H9 (cell line): ENCODE data around the gene KIZ. TPM values are rescaled to one million over a fixed set of nuclear protein-coding genes. Genes with fewer than 3 reads are reported as not detected.
A peak's percentile ranks its signal among the peaks of the same experiment; 100 is the strongest.

Experiments
- DNase-seq: peaks from one replicate; pipeline ENCODE4 v3.0.0-alpha.2; 2017
- H2AFZ ChIP-seq: one replicate; pipeline ENCODE4 v1.6.1; 2013; ENCODE audit warnings: mild to moderate bottlenecking, low read length, control low read depth, moderate library complexity
- H2AK5ac ChIP-seq: 2 replicates; pipeline ENCODE4 v1.6.1; 2013; ENCODE audit warnings: low read length, control low read depth, mixed read lengths; ENCODE audit not compliant: insufficient read length
- H2BK120ac ChIP-seq: one replicate; pipeline ENCODE4 v1.6.1; 2013; ENCODE audit warnings: low read depth, mild to moderate bottlenecking, low read length, control low read depth, inconsistent platforms; ENCODE audit not compliant: poor library complexity, severe bottlenecking
- H2BK12ac ChIP-seq: 2 replicates; pipeline ENCODE4 v1.6.1; 2013; ENCODE audit warnings: low read length, control low read depth, mixed read lengths, low read depth; ENCODE audit not compliant: insufficient read length
- H2BK15ac ChIP-seq: 2 replicates; pipeline ENCODE4 v1.6.1; 2013; ENCODE audit warnings: low read depth, low read length, control low read depth
- H2BK20ac ChIP-seq: one replicate; pipeline ENCODE4 v1.6.1; 2013; ENCODE audit warnings: low read depth, mild to moderate bottlenecking, low read length, control low read depth, inconsistent platforms; ENCODE audit not compliant: poor library complexity, severe bottlenecking
- H2BK5ac ChIP-seq: 2 replicates; pipeline ENCODE4 v1.6.1; 2013; ENCODE audit warnings: low read length, control low read depth, mixed read lengths; ENCODE audit not compliant: insufficient read length
- H3K14ac ChIP-seq: 2 replicates; pipeline ENCODE4 v1.6.1; 2013; ENCODE audit warnings: low read length, control low read depth; ENCODE audit not compliant: insufficient read depth
- H3K18ac ChIP-seq: 2 replicates; pipeline ENCODE4 v1.6.1; 2013; ENCODE audit warnings: low read depth, mild to moderate bottlenecking, mixed read lengths, low read length, control low read depth; ENCODE audit not compliant: insufficient read length
- H3K23ac ChIP-seq: 2 replicates; pipeline ENCODE4 v1.6.1; 2013; ENCODE audit warnings: low read length, control low read depth, mixed read lengths, low read depth; ENCODE audit not compliant: insufficient read length
- H3K23me2 ChIP-seq: 2 replicates; pipeline ENCODE4 v1.6.1; 2013; ENCODE audit warnings: low read depth, mild to moderate bottlenecking, mixed read lengths, low read length, control low read depth; ENCODE audit not compliant: insufficient read length, poor library complexity, severe bottlenecking
- H3K27ac ChIP-seq: 2 replicates; pipeline ENCODE4 v1.5.1; 2013; ENCODE audit warnings: low read length, control low read depth, mixed read lengths, low read depth; ENCODE audit not compliant: insufficient read length
- H3K27me3 ChIP-seq: 2 replicates; pipeline ENCODE4 v1.6.1; 2013; ENCODE audit warnings: low read length, control low read depth, inconsistent platforms; ENCODE audit not compliant: insufficient read depth
- H3K4ac ChIP-seq: 2 replicates; pipeline ENCODE4 v1.6.1; 2013; ENCODE audit warnings: low read depth, mild to moderate bottlenecking, control low read depth, inconsistent platforms, low read length, moderate library complexity
- H3K4me1 ChIP-seq: 2 replicates; pipeline ENCODE4 v1.6.1; 2013; ENCODE audit warnings: low read length, control low read depth, inconsistent platforms; ENCODE audit not compliant: insufficient read depth
- H3K4me2 ChIP-seq: 2 replicates; pipeline ENCODE4 v1.6.1; 2013; ENCODE audit warnings: low read length, control low read depth, mixed read lengths; ENCODE audit not compliant: insufficient read length, insufficient read depth
- H3K56ac ChIP-seq: 2 replicates; pipeline ENCODE4 v1.6.1; 2013; ENCODE audit warnings: low read depth, mild to moderate bottlenecking, mixed read lengths, low read length, control low read depth; ENCODE audit not compliant: insufficient read length
- H3K79me1 ChIP-seq: 2 replicates; pipeline ENCODE4 v1.6.1; 2013; ENCODE audit warnings: low read depth, mild to moderate bottlenecking, moderate library complexity, low read length, control low read depth, inconsistent platforms; ENCODE audit not compliant: insufficient read depth, poor library complexity, severe bottlenecking
- H3K79me2 ChIP-seq: 2 replicates; pipeline ENCODE4 v1.6.1; 2013; ENCODE audit warnings: low read length, control low read depth, inconsistent platforms; ENCODE audit not compliant: insufficient read depth
- H3K9ac ChIP-seq: 2 replicates; pipeline ENCODE4 v1.6.1; 2013; ENCODE audit warnings: low read length, control low read depth, mixed read lengths; ENCODE audit not compliant: insufficient read length; ENCODE audit errors: extremely low read depth
- H3K9me3 ChIP-seq: one replicate; pipeline ENCODE4 v1.6.1; 2013; ENCODE audit warnings: low read depth, low read length, inconsistent platforms; ENCODE audit not compliant: control insufficient read depth
- H3T11ph ChIP-seq: one replicate; pipeline ENCODE4 v1.6.1; 2013; ENCODE audit warnings: mild to moderate bottlenecking, low read length, control low read depth, inconsistent platforms
- H4K20me1 ChIP-seq: one replicate; pipeline ENCODE4 v1.6.1; 2013; ENCODE audit not compliant: control insufficient read depth, insufficient read length, insufficient read depth
- H4K5ac ChIP-seq: 2 replicates; pipeline ENCODE4 v1.6.1; 2013; ENCODE audit warnings: low read depth, mild to moderate bottlenecking, mixed read lengths, low read length, control low read depth; ENCODE audit not compliant: insufficient read length
- H4K8ac ChIP-seq: replicated peaks from 2 replicates; pipeline ENCODE4 v1.6.1; 2013; ENCODE audit warnings: low read length, control low read depth, mixed read lengths, low read depth; ENCODE audit not compliant: insufficient read length
- H4K91ac ChIP-seq: 2 replicates; pipeline ENCODE4 v1.6.1; 2013; ENCODE audit warnings: low read depth, mild to moderate bottlenecking, moderate library complexity, mixed read lengths, low read length, control low read depth; ENCODE audit not compliant: insufficient read length
- H3K27ac Mint-ChIP-seq, 3 experiments: 2 replicates in 2 of 3; 3 replicates in 1 of 3; pipeline ENCODE4 v1.8.0; 2020 to 2021; ENCODE audit warnings: mixed read lengths in 3 of 3, mild to moderate bottlenecking in 1 of 3, moderate library complexity in 1 of 3
- H3K27me3 Mint-ChIP-seq: 2 replicates; pipeline ENCODE4 v1.8.0; 2021; ENCODE audit warnings: low read depth, mild to moderate bottlenecking, moderate library complexity, mixed read lengths
- H3K36me3 Mint-ChIP-seq, 3 experiments: 2 replicates in 2 of 3; 3 replicates in 1 of 3; pipeline ENCODE4 v1.8.0; 2020 to 2021; ENCODE audit warnings: low read depth in 3 of 3, mixed read lengths in 3 of 3; ENCODE audit not compliant: insufficient read depth in 1 of 3
- H3K4me1 Mint-ChIP-seq, 2 experiments: 2 replicates each; pipeline ENCODE4 v1.8.0; 2020; ENCODE audit warnings: mixed read lengths in 2 of 2
- H3K4me3 Mint-ChIP-seq, 2 experiments: 2 replicates in 1 of 2; 3 replicates in 1 of 2; pipeline ENCODE4 v1.8.0; 2020 to 2021; ENCODE audit warnings: mild to moderate bottlenecking in 2 of 2, mixed read lengths in 2 of 2, moderate library complexity in 1 of 2
- H3K9me3 Mint-ChIP-seq, 2 experiments: 2 replicates in 1 of 2; 3 replicates in 1 of 2; pipeline ENCODE4 v1.8.0; 2020; ENCODE audit warnings: mild to moderate bottlenecking in 2 of 2, mixed read lengths in 2 of 2, moderate library complexity in 1 of 2
- CTCF ChIP-seq: fragments of 200-600 bp; sonication (generic); conservative IDR thresholded peaks from 3 replicates; pipeline ENCODE4 v1.8.0; 2021; ENCODE audit warnings: antibody characterized with exemption, mild to moderate bottlenecking
- WGBS: extraction: QIAGEN DNeasy Blood & Tissue Kit; methylation state at CpG from one replicate; pipeline ENCODE4 v1.1.7; 2013; ENCODE audit warnings: missing lambda C conversion rate, low lambda C conversion rate, mixed read lengths; ENCODE audit not compliant: insufficient read length; ENCODE audit errors: extremely low coverage; 5-methylcytosine and 5-hydroxymethylcytosine counted together
- total RNA-seq: library from RNA; stranded (reverse); gene quantifications from 2 replicates; pipeline ENCODE4 v1.2.1, GENCODE V29; 2021

KIZ gene
- total RNA-seq, 1 experiment from 2014 or later, result 29.3 TPM

- H2BK20ac ChIP-seq, result no peak overlapping the region
- no peak for DNase-seq
- no peak overlapping the region for H2BK12ac ChIP-seq
- no peak overlapping the region for H3K4ac ChIP-seq
- H3K79me1 ChIP-seq, result no peaks in the 10 kb centered on the region
- no peak overlapping the region for H3K18ac ChIP-seq
- no peak overlapping the region for H2BK5ac ChIP-seq
- no peaks in the 10 kb centered on the region for H3K27me3 ChIP-seq
- H4K8ac ChIP-seq, result no peak overlapping the region
- no peak overlapping the region for H4K5ac ChIP-seq
- no peak overlapping the region for H2AFZ ChIP-seq
- no peaks in the 10 kb centered on the region for H3K79me2 ChIP-seq
- no peaks in the 10 kb centered on the region for H3K9me3 ChIP-seq
- H2BK15ac ChIP-seq, result no peak overlapping the region; the same call in 1 of the 2 replicates
- H3K4me2 ChIP-seq, result no peak overlapping the region
- H4K91ac ChIP-seq, result no peak overlapping the region
- H3K9ac ChIP-seq, result no peak overlapping the region
- TF ChIP-seq CTCF, result no peak
- H3K27me3 Mint-ChIP-seq, result no peaks in the 10 kb centered on the region
- H2AK5ac ChIP-seq, result no peak overlapping the region
- H2BK120ac ChIP-seq, result no peak overlapping the region
- H3K4me1 ChIP-seq, result peaks cover 5% of the 10 kb centered on the region; the same call in 1 of the 2 replicates
- H3K23ac ChIP-seq, result no peak overlapping the region
- H3K9me3 Mint-ChIP-seq, result peaks cover 10 to 20% of the 10 kb centered on the region in 2 experiments
- no CpG with 5 or more reads among the region's 2 CpGs for WGBS
- H3K36me3 Mint-ChIP-seq, result peaks cover 21 to 41% (median 22%) of the 10 kb centered on the region in 3 experiments
- H3K14ac ChIP-seq, result no peak overlapping the region
- H3K56ac ChIP-seq, result no peak overlapping the region
- H3K27ac Mint-ChIP-seq, result 0 out of 7 replicates have a peak overlapping the region, but pooled peaks of 1 of the 3 experiments have one; percentile 30
- H3K27ac ChIP-seq, result no peak overlapping the region
- H3K4me1 Mint-ChIP-seq, result peaks cover 26 to 33% of the 10 kb centered on the region in 2 experiments
- H3T11ph ChIP-seq, result no peak overlapping the region
- no peak overlapping the region for H3K4me3 Mint-ChIP-seq
- H4K20me1 ChIP-seq, result no peaks in the 10 kb centered on the region
- H3K23me2 ChIP-seq, result no peaks in the 10 kb centered on the region
Observed at GRCh38 chr20:21174516-21175239, 48.8 kb downstream of the KIZ start.
